Neuronal stem cell (in vitro differentiated cells): ENCODE measurements around the gene TENT4B.

Source experiments
- DNase-seq: peaks from one replicate; pipeline ENCODE4 v3.0.0-alpha.2; 2013; ENCODE audit warnings: low spot score
- H2AFZ ChIP-seq: one replicate; pipeline ENCODE4 v1.6.1; 2013; ENCODE audit warnings: mild to moderate bottlenecking, low read length, inconsistent platforms
- H2AK5ac ChIP-seq: 2 replicates; pipeline ENCODE4 v1.6.1; 2013; ENCODE audit warnings: low read depth, mild to moderate bottlenecking, inconsistent platforms, low read length, moderate library complexity, mixed read lengths
- H2BK120ac ChIP-seq: 2 replicates; pipeline ENCODE4 v1.6.1; 2013; ENCODE audit warnings: low read depth, mild to moderate bottlenecking, inconsistent platforms, low read length, moderate library complexity, mixed read lengths
- H2BK12ac ChIP-seq: one replicate; pipeline ENCODE4 v1.6.1; 2013; ENCODE audit warnings: low read length, inconsistent platforms
- H2BK15ac ChIP-seq: 2 replicates; pipeline ENCODE4 v1.6.1; 2013; ENCODE audit warnings: mild to moderate bottlenecking, low read length, inconsistent platforms, mixed read lengths
- H2BK5ac ChIP-seq: one replicate; pipeline ENCODE4 v1.6.1; 2013; ENCODE audit warnings: inconsistent platforms, mild to moderate bottlenecking, low read length, moderate library complexity
- H3K14ac ChIP-seq: one replicate; pipeline ENCODE4 v1.6.1; 2013; ENCODE audit warnings: low read length, inconsistent platforms
- H3K18ac ChIP-seq: 2 replicates; pipeline ENCODE4 v1.6.1; 2013; ENCODE audit warnings: low read length, inconsistent platforms
- H3K23ac ChIP-seq: 2 replicates; pipeline ENCODE4 v1.6.1; 2013; ENCODE audit warnings: low read depth, mild to moderate bottlenecking, mixed read lengths, low read length, inconsistent platforms; ENCODE audit not compliant: poor library complexity
- H3K27ac ChIP-seq: replicated peaks from 3 replicates; pipeline ENCODE4 v1.5.1; 2013; ENCODE audit warnings: low read length, inconsistent platforms
- H3K27me3 ChIP-seq, 3 experiments: 2 replicates each; pipeline ENCODE4 v1.6.1; 2013; ENCODE audit warnings: low read length in 3 of 3, mild to moderate bottlenecking in 2 of 3, inconsistent platforms in 1 of 3, low read depth in 1 of 3, mixed read lengths in 1 of 3, moderate library complexity in 1 of 3; ENCODE audit not compliant: control insufficient read depth in 3 of 3, insufficient read depth in 3 of 3
- H3K36me3 ChIP-seq, 2 donors: replicated peaks in 1 of 2; 2 replicates each; pipeline ENCODE4 v1.6.1; 2013; ENCODE audit warnings: low read length in 2 of 2; ENCODE audit not compliant: control insufficient read depth in 2 of 2, insufficient read depth in 2 of 2
- H3K4ac ChIP-seq: 2 replicates; pipeline ENCODE4 v1.6.1; 2013; ENCODE audit warnings: inconsistent platforms, mild to moderate bottlenecking, low read length, moderate library complexity
- H3K4me1 ChIP-seq, 2 donors: 1 replicate in 1 of 2; 2 replicates in 1 of 2; pipeline ENCODE4 v1.6.1; 2013; ENCODE audit warnings: low read length in 2 of 2, low read depth in 1 of 2; ENCODE audit not compliant: control insufficient read depth in 2 of 2, insufficient read depth in 1 of 2
- H3K4me2 ChIP-seq: one replicate; pipeline ENCODE4 v1.6.1; 2013; ENCODE audit warnings: mild to moderate bottlenecking, low read length, inconsistent platforms; ENCODE audit not compliant: insufficient read depth, poor library complexity, severe bottlenecking
- H3K4me3 ChIP-seq, 2 donors: 2 replicates each; pipeline ENCODE4 v1.5.1; 2013; ENCODE audit warnings: low read length in 2 of 2, mild to moderate bottlenecking in 2 of 2, inconsistent platforms in 1 of 2, moderate library complexity in 1 of 2
- H3K79me1 ChIP-seq: one replicate; pipeline ENCODE4 v1.6.1; 2013; ENCODE audit warnings: low read depth, mild to moderate bottlenecking, inconsistent platforms, low read length, moderate library complexity
- H3K9ac ChIP-seq: one replicate; pipeline ENCODE4 v1.6.1; 2013; ENCODE audit warnings: mild to moderate bottlenecking, low read depth, low read length, inconsistent platforms; ENCODE audit not compliant: poor library complexity
- H3K9me3 ChIP-seq, 2 donors: replicated peaks in 1 of 2; 2 replicates each; pipeline versions ENCODE3 to v1.6.1; 2013; ENCODE audit warnings: low read length in 2 of 2, mild to moderate bottlenecking in 2 of 2, inconsistent platforms in 1 of 2, low read depth in 1 of 2, mixed read lengths in 1 of 2, moderate library complexity in 1 of 2; ENCODE audit not compliant: control insufficient read depth in 2 of 2, insufficient read depth in 1 of 2
- H4K8ac ChIP-seq: one replicate; pipeline ENCODE4 v1.6.1; 2013; ENCODE audit warnings: low read depth, mild to moderate bottlenecking, inconsistent platforms, low read length, moderate library complexity
- H4K91ac ChIP-seq: one replicate; pipeline ENCODE4 v1.6.1; 2013; ENCODE audit warnings: low read length, low read depth, mild to moderate bottlenecking, inconsistent platforms; ENCODE audit not compliant: poor library complexity
- WGBS, 2 donors: extraction: QIAGEN DNeasy Blood & Tissue Kit; methylation state at CpG; one replicate each; pipeline ENCODE4 v1.1.7; 2013; ENCODE audit warnings: missing lambda C conversion rate in 2 of 2, mixed read lengths in 1 of 2; ENCODE audit not compliant: insufficient read length in 2 of 2, insufficient replicate concordance in 1 of 2; ENCODE audit errors: extremely low coverage in 2 of 2; 5-methylcytosine and 5-hydroxymethylcytosine counted together

The TENT4B gene

GRCh38 chr16:50252874-50253513, 99.9 kb downstream of the TENT4B start:
- Histone ChIP-seq H2AK5ac (no peak overlapping the region), H3K4me3 (no peak overlapping the region), H3K9me3 (no peaks in the 10 kb centered on the region), H4K91ac (no peak overlapping the region), H2BK5ac (no peak overlapping the region), H3K4me2 (no peak overlapping the region), H3K27ac (no peak overlapping the region), H4K8ac (no peak overlapping the region), H3K4ac (no peak overlapping the region), H3K18ac (no peak overlapping the region), H3K23ac (no peak overlapping the region), H3K4me1 (peaks cover 9 to 10% of the 10 kb centered on the region in 2 donors), H3K9ac (no peak overlapping the region), H3K27me3 (peaks cover 0 to 4% (median 0%) of the 10 kb centered on the region in 3 experiments), H3K36me3 (no peaks in the 10 kb centered on the region), H3K14ac (no peak overlapping the region), H2BK120ac (no peak overlapping the region), H2AFZ (no peak overlapping the region), H2BK15ac (no peak overlapping the region), H2BK12ac (no peak overlapping the region), H3K79me1 (no peaks in the 10 kb centered on the region)
- no peak for DNase-seq
- no CpG with 5 or more reads among the region's 12 CpGs for WGBS, 2 donors

DNA sequence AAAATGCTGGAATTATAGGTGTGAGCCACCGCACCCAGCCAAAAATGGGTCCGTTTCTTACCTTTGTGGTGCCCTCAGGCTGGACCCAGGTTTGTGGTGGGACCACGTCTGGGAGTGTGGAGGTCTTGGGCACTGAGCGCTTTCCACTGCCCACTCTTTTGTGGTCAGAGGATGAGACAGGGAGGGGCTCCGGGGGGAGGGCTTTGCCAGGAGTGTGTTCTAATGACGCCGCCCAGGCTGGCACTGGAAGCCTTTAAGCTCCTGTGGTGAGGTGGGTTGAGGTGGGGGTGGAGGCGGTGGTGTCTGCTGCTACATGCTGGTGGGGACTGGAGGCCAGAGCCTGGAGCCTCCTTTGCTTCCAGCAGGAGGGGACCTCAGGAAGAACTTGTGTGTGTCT, 100.4 kb downstream of the TENT4B start:
- H3K4me2 ChIP-seq = no peak overlapping the region
- no peak overlapping the region for H2BK15ac ChIP-seq
- H3K9me3 ChIP-seq = no peaks in the 10 kb centered on the region
- no peak overlapping the region for H3K14ac ChIP-seq
- peaks cover 9 to 10% of the 10 kb centered on the region in 2 donors for H3K4me1 ChIP-seq
- H2AFZ ChIP-seq = peak overlapping the region; percentile 60
- no peak overlapping the region for H4K8ac ChIP-seq
- H2BK12ac ChIP-seq = no peak overlapping the region
- H3K27ac ChIP-seq = no peak overlapping the region
- WGBS, 2 donors = no CpG with 5 or more reads among the region's 8 CpGs
- peaks cover 0 to 4% (median 0%) of the 10 kb centered on the region in 3 experiments for H3K27me3 ChIP-seq
- DNase-seq = no peak
- H4K91ac ChIP-seq = no peak overlapping the region
- H3K36me3 ChIP-seq = no peaks in the 10 kb centered on the region
- no peak overlapping the region for H2AK5ac ChIP-seq
- H3K4ac ChIP-seq = no peak overlapping the region
- H3K18ac ChIP-seq = no peak overlapping the region
- no peak overlapping the region for H3K23ac ChIP-seq
- no peaks in the 10 kb centered on the region for H3K79me1 ChIP-seq
- no peak overlapping the region for H2BK5ac ChIP-seq
- no peak overlapping the region for H3K9ac ChIP-seq
- H3K4me3 ChIP-seq = no peak overlapping the region
- H2BK120ac ChIP-seq = no peak overlapping the region

- no CpG with 5 or more reads among the region's 7 CpGs for WGBS, 2 donors
- no peak overlapping the region for H3K14ac ChIP-seq
- H2AFZ ChIP-seq = peak overlapping the region; percentile 60
- H3K27ac ChIP-seq = no peak overlapping the region
- H2AK5ac ChIP-seq = no peak overlapping the region
- H3K4me1 ChIP-seq = peaks cover 5 to 11% of the 10 kb centered on the region in 2 donors
- no peaks in the 10 kb centered on the region for H3K79me1 ChIP-seq
- H3K18ac ChIP-seq = peak overlapping the region; percentile 38
- no peaks in the 10 kb centered on the region for H3K27me3 ChIP-seq
- H3K9ac ChIP-seq = no peak overlapping the region
- no peak overlapping the region for H2BK12ac ChIP-seq
- no peak overlapping the region for H4K8ac ChIP-seq
- H4K91ac ChIP-seq = no peak overlapping the region
- no peak overlapping the region for H3K4me2 ChIP-seq
- H3K4ac ChIP-seq = no peak overlapping the region
- no peaks in the 10 kb centered on the region for H3K36me3 ChIP-seq
- no peak overlapping the region for H2BK15ac ChIP-seq
- DNase-seq = no peak
- H3K23ac ChIP-seq = no peak overlapping the region
- H2BK120ac ChIP-seq = no peak overlapping the region
- no peaks in the 10 kb centered on the region for H3K9me3 ChIP-seq
- H2BK5ac ChIP-seq = no peak overlapping the region
- no peak overlapping the region for H3K4me3 ChIP-seq
Measured at GRCh38 chr16:50254072-50254471, 101.0 kb downstream of the TENT4B start.

DNA sequence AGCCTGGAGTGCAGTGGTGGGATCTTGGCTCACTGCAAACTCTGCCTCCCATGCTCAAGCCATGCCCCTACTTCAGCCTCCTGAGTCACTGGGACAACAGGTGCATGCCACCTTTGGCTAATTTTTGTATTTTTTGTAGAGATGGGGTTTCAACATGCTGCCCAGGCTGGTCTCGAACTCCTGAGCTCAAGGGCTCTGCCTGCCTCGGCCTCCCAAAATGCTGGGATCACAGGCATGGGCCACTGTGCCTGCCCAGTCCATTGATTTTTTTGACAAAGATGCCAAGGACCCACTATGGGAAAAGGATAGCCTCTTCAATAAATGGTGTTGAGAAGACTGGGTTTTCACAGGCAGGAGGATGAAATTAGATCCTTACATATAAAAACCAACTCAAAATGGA, 102.4 kb downstream of the TENT4B start:
- no CpG with 5 or more reads among the region's 2 CpGs for WGBS, 2 donors
- H3K4me1 ChIP-seq = peaks cover 13 to 21% of the 10 kb centered on the region in 2 donors
- no peak overlapping the region for H3K14ac ChIP-seq
- no peak overlapping the region for H2AFZ ChIP-seq
- H3K18ac ChIP-seq = no peak overlapping the region
- no peaks in the 10 kb centered on the region for H3K27me3 ChIP-seq
- no peak overlapping the region for H3K23ac ChIP-seq
- no peak overlapping the region for H2AK5ac ChIP-seq
- no peak overlapping the region for H3K4ac ChIP-seq
- H3K27ac ChIP-seq = no peak overlapping the region
- H3K79me1 ChIP-seq = no peaks in the 10 kb centered on the region
- H4K91ac ChIP-seq = no peak overlapping the region
- no peaks in the 10 kb centered on the region for H3K36me3 ChIP-seq
- H2BK120ac ChIP-seq = no peak overlapping the region
- H4K8ac ChIP-seq = no peak overlapping the region
- H3K4me3 ChIP-seq = no peak overlapping the region
- H2BK12ac ChIP-seq = no peak overlapping the region
- no peaks in the 10 kb centered on the region for H3K9me3 ChIP-seq
- no peak overlapping the region for H3K9ac ChIP-seq
- DNase-seq = no peak
- no peak overlapping the region for H2BK5ac ChIP-seq
- no peak overlapping the region for H2BK15ac ChIP-seq
- H3K4me2 ChIP-seq = no peak overlapping the region
